GM12801 (cell line): Measurements from ENCODE around the gene MUSTN1.

Source experiments
- TF ChIP-seq, protein P1 (sequence below): IDR thresholded peaks from one replicate; pipeline ENCODE4 v1.5.1; 2011; ENCODE audit warnings: control low read depth; ENCODE audit not compliant: insufficient read length; ENCODE audit errors: extremely low read depth

Gene MUSTN1

DNA sequence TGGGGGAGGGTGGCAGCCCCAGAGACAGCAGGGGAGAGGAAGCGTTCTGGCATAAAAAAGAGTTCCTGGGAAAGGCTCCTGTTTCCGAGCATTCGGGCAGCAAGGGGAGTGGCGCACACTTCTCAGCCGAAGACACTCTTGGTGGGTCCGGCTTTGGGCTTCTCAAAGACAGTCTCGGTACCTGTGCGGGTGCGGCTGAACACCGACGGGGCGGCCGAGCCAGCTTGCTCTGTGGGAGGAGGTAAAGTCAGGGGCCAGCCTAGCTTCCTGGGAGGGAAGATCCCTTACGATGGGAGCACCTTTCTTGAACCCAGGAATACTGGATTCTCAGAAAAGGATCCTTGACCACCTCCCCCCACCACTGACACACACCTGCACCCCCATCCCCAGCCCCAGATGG, 1.6 kb downstream of the MUSTN1 start:
- TF ChIP-seq, protein P1, sequence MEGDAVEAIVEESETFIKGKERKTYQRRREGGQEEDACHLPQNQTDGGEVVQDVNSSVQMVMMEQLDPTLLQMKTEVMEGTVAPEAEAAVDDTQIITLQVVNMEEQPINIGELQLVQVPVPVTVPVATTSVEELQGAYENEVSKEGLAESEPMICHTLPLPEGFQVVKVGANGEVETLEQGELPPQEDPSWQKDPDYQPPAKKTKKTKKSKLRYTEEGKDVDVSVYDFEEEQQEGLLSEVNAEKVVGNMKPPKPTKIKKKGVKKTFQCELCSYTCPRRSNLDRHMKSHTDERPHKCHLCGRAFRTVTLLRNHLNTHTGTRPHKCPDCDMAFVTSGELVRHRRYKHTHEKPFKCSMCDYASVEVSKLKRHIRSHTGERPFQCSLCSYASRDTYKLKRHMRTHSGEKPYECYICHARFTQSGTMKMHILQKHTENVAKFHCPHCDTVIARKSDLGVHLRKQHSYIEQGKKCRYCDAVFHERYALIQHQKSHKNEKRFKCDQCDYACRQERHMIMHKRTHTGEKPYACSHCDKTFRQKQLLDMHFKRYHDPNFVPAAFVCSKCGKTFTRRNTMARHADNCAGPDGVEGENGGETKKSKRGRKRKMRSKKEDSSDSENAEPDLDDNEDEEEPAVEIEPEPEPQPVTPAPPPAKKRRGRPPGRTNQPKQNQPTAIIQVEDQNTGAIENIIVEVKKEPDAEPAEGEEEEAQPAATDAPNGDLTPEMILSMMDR: no peak

DNA sequence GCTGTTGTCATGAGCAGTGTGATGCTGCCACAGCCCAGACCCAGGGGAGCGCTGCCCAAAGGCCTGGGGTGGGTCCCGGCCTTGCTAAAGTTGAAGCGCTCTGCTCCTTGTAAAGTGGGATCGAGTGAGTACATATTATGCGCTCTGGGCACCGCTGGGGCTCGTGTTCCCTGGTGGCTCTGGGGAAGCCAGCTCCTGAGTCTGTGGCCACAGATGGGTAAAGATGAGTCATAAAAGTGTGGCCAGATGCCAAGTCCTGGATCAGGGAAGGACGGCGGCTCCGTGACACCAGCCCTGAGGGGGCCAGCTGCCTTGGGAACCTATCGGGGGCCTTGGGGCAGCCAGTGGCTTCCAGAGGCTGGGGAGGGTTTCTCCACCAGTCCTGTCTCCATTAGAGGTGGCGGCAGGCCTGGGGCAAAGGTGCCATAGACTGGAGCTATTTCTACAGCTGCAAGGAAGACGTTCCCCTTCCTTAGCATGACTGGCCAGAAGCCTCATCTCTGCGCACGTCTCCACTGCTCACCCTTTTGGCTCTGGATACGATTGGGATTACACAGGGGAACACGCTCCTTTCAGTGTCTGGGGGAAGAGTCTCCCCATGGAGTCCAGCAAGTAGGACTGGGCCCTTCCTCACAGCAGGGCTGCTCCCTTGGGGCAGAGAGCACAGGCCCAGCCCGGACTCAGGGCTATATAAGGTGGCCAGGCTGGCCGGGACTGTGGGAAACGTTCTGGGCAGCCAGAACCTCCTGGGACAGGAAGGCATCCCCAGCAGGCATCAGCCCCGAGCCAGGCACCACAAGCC, 3.1 kb downstream of the MUSTN1 start:
- TF ChIP-seq, protein P1: no peak

DNA sequence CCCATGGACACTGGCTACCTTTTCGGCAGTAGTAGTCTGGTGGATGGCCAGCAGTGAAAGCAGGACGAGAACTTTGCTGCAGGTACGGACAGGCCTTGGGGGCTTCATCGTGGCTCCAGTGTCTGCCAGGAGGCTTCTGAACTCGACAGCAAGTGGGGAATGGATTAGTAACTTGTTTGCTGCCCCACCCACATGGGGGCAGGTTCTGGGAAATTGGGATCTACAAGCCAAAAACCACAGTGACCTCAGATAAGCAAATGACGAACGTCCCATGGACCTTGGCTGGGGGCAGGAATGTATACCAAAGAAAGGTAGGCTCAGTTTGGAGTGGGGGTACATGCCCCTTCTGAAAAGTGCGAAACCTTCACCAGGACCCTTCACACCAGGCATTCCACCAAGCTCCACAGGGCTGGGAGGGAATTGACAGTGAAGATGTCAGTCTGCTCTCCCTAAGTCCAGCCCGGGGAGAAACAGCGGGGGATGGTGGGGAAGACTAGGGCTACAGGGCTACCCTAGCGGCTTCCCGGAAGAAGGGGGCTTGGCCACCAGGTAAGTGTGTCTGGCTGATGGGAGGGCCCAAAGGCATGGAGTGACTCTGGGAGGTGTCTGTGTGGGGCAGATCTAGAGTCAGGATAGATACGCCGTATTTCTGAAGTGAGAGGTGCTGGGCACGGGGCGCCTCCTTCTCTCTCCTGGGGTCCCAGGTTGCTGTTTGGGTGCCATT, 4.1 kb downstream of the MUSTN1 start, which contains the start of gene ITIH4:
Gene ITIH4 (minus strand): TSS at position 138 of the 724 bp plus-strand sequence. CDS start 30 bp downstream, at position 108.
- TF ChIP-seq, protein P1: no peak

DNA sequence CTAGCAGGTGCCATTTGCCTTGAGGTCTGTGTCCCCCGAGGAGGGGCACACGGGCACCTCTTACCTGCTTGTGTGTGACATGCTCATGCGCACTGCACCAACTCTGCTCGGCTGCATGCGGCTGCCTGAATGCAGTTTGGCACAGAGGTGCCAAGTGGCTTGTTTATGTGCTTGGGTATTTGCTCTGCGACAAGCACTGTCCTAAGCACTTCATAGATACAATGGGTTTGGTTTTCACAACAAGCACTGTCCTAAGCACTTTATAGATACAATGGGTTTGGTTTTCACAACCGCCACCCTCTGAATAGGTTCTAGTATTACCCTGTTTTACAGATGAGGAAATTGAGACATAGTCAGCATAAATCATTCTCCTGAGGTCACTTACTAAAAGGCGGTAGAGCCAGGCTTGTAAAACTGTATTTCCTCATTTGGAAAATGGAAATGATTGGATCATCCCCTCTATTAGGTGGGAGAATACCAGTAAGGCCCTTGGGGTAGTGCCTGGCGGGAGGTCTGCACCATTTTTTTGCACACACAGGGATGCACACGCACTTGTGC, 4.8 kb downstream of the MUSTN1 start:
- TF ChIP-seq, protein P1: no peak

DNA sequence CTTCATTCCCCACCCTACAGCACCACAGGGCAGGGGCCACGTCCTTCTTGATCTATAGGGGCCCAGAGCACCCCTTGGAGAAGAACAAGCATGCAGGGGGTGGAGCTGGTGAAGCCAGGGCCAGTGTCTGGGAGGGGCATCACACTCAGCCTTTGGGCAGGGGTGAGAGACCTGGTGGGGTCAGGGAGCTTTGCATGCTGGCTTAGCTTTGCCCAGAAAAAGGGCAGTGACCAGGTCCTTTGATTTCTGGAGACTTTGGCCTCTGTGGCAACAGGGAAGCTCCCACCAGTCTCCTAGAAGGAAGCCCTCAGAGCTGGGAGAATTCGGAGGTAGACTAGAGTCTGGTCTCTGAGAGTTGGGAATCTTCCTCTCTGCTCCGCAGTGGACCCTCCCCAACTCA, 5.3 kb downstream of the MUSTN1 start:
- TF ChIP-seq, protein P1: no peak

DNA sequence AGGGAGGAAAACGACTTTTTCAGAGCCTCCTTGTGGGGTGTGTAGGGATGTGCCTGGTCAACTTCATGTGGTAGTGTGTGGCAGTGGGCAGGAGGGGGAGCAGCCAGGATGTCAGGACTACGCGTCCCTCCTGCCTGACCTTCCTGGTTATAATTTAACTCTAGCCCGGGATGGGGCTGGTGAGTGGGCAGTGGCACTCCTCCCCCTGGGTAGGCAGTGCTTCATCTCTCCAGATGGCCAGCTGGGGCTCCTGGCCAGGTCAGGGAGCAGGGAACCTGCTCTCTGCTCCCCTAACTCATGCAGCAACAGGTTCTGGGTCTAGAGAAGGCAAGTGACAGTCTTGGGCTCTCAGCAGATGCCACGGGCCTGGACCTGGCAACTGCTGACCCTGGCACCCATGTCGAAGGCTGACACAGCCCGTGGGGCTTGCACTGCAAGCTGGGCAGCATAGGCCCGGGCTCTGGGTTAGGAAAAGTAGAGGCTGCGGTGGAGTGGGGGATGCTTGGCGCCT, 6.9 kb downstream of the MUSTN1 start:
- TF ChIP-seq, protein P1: no peak

DNA sequence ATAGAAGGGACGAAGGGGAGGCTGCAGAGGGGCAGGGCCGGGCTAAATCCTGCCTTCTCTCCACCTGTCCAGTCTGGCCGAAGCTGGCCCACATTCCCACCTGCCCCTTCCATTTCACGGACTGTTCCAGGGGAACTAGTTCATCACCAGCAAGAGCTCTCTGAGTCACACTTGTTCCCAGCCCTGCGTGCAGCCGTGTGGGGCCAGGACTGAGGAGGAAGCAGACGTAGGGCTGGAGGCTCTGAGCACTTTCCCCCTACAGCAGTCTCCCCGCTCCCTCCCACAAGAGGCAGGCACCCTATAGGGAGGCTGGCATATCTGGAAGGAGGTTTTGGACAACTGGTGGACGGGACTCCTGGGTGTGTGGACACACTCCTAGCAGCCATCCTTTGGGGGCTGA, 7.4 kb downstream of the MUSTN1 start:
- TF ChIP-seq, protein P1: no peak
